HG03520 (cell line): ENCODE measurements around the gene PAX5.

Experiments used
- ATAC-seq: cut with Tn5 transposase; IDR thresholded peaks from one replicate; pipeline ENCODE4 v1.9.1; 2021; ENCODE audit warnings: mild to moderate bottlenecking, moderate library complexity; ENCODE audit not compliant: unreplicated experiment

Gene PAX5

DNA sequence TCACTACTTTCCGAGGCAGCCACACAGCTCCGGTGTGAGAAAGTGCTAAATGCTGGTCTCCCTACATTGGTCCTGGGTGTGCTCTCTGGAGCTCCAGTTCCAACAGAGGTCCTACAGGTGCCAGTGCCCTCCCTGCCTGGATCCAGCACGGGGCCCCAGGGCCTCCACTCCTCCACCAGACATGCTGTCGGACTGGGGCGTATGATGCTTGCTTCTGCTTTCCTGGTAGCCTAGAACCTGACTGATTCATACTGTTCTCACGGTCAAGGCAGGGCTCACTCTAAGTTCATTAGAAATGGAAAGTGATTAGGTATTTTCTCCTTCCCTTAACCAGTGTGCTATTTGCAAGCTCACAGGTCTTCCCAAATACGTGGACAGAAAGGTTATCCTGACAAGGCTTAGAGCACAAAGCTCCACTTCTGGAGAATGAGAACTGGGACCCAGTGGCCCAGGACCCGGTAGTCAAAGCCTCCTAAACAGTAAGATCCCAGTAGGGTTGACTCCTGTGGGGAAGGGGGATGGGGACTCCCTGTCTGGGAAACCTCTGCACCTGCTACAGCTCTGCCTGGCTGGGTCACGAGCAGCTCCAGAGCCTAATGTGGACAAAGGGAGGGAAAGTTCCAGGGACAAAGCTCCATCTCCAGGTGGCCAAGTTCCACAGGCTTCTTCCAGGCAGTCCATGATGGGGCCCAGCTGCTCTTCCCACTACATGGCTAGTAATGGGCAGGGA, 98.1 kb downstream of the PAX5 start:
- ATAC-seq: peak; percentile 70

DNA sequence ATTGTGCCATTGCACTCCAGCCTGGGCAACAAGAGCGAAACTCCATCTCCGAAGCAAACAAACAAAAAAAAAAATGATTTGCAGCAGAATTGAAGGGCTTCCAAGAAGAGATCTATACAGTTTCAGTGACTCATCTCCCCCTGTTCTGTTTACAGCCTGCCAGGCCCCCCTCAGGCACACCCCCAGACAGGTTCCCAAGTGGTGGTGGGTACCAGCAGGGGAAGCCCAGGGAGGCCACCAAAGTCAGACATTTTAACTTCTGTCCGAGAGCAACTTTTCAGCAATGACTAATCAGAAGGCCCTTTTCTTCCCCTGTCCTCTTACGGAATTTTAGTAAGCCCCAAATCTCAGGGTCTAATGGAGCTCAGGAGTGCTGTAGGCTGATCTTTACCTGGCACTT, 98.7 kb downstream of the PAX5 start:
- no peak for ATAC-seq

DNA sequence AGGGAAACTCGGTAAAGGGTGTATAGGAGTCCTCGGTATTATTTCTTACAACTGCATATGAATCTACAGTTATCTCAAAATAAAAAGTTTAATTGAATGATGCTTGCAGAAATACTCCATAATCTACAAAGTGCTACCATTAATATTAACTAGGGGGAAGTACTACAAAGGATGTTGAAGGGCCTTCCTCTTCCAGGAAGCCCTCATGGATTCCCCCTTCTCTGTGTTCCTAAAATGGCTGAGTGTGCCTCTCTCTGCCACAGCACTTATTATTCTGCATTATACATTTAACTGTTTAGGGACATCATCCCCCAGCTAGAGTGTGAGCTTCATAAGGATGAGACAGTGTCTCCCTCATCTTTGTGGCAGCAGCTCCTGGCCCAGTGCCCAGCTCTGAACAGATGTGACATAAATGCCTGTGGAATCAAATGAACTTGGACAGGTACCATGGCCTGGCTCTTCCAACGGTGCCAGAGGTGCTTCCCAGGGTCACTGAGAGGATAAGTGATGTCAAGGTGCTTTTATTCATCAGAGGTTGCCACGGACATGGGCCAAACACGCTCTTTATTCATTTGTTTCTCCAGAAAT, 99.5 kb downstream of the PAX5 start:
- no peak for ATAC-seq

DNA sequence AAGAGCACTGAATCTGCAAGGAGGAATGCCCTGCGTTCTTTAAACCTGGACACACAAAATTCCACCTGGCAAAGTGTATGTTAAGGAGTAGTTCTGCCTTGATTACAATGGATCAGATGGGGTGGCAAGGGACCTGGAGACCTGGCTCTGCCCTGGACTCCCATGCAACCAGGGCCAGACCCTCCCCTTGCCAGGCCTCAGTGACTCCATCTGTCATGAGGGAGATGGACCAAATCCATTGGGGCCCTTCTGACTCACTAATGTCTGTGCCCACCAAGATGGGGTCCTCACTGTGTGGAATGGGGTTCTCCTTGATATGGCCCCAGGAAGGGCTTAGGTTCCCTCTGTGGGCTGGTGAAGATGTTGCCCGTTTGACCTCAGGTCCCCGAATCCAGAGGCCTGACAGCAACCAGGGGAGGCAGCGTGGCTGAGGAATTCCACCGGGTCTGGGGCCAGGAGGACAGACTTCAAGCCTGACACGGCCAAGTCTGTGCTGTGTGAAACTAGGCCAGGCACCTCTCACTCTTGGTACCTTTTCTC, 100.3 kb downstream of the PAX5 start:
- ATAC-seq: no peak

- ATAC-seq: no peak
Observed at GRCh38 chr9:36932198-36932597, 101.9 kb downstream of the PAX5 start.

GRCh38 chr9:36930941-36931340, 103.1 kb downstream of the PAX5 start:
- ATAC-seq: no peak

GRCh38 chr9:36929350-36929675, 104.8 kb downstream of the PAX5 start:
- no peak for ATAC-seq

GRCh38 chr9:36928670-36929349, 105.3 kb downstream of the PAX5 start:
- peak; percentile 63 for ATAC-seq

- no peak for ATAC-seq
Observed at GRCh38 chr9:36928210-36928609, 105.9 kb downstream of the PAX5 start.

DNA sequence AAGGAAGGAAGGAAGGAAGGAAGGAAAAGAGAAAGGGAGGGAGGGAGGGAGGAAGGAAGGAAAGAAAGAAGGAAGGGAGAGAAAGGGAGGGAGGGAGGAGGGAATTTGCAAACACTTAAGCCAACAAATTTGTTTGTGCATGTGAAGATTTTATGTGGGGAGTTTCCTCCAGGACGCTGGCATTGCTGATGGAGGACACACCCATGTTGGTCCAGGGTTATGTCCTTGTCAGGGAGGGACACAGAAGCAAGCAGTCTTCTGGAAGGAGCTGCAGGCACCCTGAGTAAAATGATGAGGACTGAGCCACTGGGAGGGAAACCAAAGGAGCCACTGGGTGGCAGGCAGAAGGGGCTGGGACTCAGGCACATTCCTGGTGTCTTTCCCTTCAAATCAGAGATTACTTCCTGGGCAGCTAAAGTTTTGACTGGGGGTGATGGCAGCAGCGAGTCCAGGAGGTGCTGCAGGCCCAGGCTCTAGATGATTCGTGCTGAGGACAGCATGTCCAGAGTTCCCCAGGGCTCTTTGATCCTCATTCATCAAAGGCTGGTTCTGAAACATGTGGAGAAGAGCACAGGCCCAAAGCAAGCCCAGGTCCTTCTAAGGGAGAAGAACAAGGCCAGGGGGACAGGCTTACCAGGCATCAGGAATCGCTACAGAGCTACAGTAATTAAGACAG, 109.2 kb downstream of the PAX5 start:
- ATAC-seq: no peak

DNA sequence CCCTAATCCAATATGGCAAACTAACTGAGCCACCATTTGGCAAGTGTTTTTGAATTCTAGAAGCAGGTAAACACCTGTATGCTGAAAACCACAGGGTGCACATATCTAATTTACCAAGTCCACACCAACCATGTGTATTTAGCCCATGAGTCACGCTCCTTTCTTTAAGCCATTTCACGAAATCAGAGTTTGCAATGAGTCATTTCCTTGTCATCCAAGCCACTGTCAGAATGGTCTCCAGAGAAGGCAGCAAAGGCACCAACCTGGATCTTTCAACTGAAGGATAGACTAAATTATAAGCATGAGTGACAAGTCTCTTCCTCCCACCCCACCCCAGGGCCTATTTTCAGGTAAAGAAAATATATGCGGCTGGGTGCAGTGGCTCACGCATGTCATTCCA, 110.0 kb downstream of the PAX5 start:
- no peak for ATAC-seq

DNA sequence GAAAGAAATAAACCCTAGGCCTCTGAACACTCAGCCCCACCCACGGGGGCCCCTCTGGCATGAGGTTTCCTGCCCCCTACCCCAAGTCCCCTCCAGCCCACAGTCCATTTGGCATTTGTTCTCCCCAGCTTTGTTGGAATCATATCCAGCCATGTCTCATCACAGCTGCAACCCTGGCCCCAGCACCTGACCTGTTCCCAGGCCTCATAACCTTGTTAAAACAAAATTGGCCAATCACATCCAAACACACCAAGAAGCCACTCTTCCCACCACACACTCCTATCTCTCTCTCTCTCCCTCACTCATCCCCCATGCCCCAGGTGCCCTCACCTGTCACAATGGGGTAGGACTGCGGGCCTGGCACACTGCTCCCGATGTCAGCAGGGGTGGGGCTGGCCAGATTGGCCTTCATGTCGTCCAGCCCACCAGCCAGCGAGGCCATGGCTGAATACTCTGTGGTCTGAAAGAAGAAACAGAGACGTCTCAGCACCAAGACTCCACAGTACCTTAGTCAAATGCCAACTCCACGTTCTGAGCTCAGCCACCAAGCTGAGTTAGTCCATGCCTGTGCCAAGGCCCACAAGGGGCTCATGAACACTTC, 110.9 kb downstream of the PAX5 start:
- no peak for ATAC-seq

DNA sequence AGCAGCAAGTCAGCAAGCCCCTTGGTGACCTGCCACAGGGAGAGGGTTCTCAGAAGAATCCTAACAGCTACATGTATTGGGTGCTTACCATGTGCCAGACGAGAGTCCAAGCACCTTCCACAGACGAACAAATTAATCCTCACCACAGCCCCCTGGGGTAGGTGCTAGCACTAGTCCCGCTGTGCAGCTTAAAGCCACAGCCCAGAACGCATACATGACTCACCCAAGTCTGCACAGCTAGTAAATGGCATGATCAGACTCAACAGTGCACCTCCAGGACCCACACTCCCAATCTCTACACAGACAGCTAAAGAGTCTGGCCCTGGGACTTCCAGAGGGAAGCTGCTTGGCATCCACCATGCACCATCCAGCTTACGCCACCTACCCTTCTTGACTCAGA, 111.5 kb downstream of the PAX5 start:
- no peak for ATAC-seq

GRCh38 chr9:36914212-36914577, 119.9 kb downstream of the PAX5 start:
- ATAC-seq: no peak

DNA sequence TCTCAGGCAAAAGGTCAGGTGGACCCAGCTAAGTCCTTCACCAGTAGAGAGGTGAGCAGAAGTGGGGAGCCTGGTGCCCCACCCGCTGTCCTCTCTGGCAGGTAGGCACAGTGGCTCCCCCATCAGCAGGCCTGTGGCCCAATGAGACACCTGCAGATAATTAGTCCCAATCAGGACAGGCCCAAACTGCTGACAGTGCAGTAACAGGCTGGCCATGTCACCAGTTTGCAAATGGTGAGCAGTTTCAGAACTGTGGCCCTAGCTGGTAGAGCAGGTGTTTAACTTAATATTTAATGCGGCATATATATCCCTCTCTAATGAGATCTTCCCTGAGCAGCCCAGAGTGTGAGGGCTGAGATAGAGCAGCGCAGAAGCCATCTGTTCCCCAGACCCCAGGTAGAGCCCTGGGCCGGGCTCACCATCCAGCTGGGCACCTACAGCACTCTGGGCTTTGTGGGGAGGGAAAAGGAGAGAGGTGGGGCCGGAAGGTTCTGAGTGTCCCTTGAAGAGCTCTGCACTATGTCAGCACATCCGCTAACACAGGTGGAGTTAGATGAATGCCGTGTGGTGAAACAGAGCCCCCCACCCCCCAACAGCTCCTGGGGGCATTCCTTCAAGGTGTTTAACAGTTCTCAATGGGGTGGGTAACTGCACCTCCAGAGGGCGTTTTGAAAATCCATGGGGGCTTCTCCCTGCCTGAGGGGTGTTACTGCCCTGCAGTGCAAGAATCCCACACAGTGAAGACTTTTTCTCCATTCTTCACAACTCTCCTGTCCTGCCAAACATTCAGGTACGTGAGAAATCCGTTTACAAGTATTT, 120.5 kb downstream of the PAX5 start:
- ATAC-seq: no peak

DNA sequence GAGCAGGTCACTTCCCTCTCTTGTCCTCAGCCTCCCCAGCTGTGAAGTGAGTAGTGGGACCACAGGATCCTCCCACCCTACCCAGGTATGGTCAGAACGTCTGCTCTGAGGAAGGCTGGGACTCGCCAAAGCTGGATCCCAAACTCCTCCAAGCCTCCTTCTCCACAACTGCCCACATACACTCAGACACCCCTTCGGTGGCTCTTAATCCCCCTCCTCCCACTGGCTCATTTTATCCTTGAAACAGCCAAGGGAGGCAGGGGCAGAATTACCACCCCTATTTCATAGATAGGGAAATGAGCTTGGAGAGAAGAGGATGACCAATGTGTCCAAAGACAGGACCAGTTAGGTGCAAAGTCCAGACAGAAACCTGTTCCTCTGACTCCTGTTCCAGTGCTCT, 121.4 kb downstream of the PAX5 start:
- no peak for ATAC-seq

GRCh38 chr9:36911601-36912412, 122.3 kb downstream of the PAX5 start:
- no peak for ATAC-seq

- no peak for ATAC-seq
Observed at GRCh38 chr9:36911037-36911436, 123.0 kb downstream of the PAX5 start.

- no peak for ATAC-seq
Observed at GRCh38 chr9:36906492-36906891, 127.6 kb downstream of the PAX5 start.
